Left ventricle myocardium inferior (tissue), 1 donor: ENCODE results near the gene SNRPB2. TPM values are rescaled to one million over a fixed set of nuclear protein-coding genes. Genes with fewer than 3 reads are reported as not detected.

ENCODE experiments used
- DNase-seq: peaks from one replicate; pipeline ENCODE4 v3.0.0-alpha.2; 2020
- H3K27ac ChIP-seq: fragments of 200-600 bp; replicated peaks from 2 replicates; pipeline ENCODE4 v1.8.0; 2021
- H3K27me3 ChIP-seq: fragments of 200-600 bp; 2 replicates; pipeline ENCODE4 v1.8.0; 2021; ENCODE audit warnings: low read depth
- H3K36me3 ChIP-seq: fragments of 200-600 bp; 2 replicates; pipeline ENCODE4 v1.8.0; 2021
- H3K4me1 ChIP-seq: fragments of 200-600 bp; 2 replicates; pipeline ENCODE4 v1.8.0; 2021
- H3K4me3 ChIP-seq: fragments of 200-600 bp; 2 replicates; pipeline ENCODE4 v1.8.0; 2021; ENCODE audit warnings: mild to moderate bottlenecking, moderate library complexity
- H3K9me3 ChIP-seq: fragments of 200-600 bp; replicated peaks from 2 replicates; pipeline ENCODE4 v1.8.0; 2021
- CTCF ChIP-seq: fragments of 200-600 bp; IDR thresholded peaks from 2 replicates; pipeline ENCODE4 v1.8.0; 2021; ENCODE audit warnings: antibody characterized with exemption, mild to moderate bottlenecking, borderline replicate concordance
- intact Hi-C: fragments of 100-400 bp; cut with micrococcal nuclease; formaldehyde crosslinking; loops from one replicate; pipeline ENCODE4 v1.11.0; 2022
- total RNA-seq: library from RNA; stranded (reverse); fragmentation: NEBNext Ultra II Directional; extraction: Animal tissue kit (Norgen Biotek cat#: 25700); gene quantifications from one replicate; pipeline ENCODE4 v1.2.1, GENCODE V29; 2021
- donor health status: DM: no; HTN: yes; CAD: no; lungs with severe emphysema.

Gene SNRPB2
- total RNA-seq, 1 donor from 2014 or later: 35.0 TPM

DNA sequence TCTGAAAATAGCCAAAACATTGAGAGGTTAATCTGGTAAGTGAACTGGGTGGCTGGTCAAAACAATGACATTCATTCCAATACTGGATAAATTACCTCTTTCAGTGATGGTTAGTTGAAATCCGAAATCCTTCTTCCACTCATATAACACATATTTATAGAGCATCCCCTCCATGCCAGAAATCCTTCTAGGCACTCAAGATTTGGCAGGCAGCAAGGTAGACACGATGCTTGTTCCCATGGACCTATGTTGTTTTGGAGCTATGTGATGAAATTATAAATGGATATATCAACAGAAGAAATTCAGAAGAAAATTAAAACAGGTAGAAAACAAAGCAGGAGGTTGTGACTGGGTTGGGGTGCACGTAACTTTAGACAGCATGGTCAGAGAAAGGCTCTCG lies 26.3 kb upstream of the SNRPB2 start:
- no peak overlapping the region for H3K27ac ChIP-seq
- peaks cover 13% of the 10 kb centered on the region for H3K27me3 ChIP-seq
- H3K9me3 ChIP-seq: no peaks in the 10 kb centered on the region
- no peak for TF ChIP-seq CTCF
- H3K4me3 ChIP-seq: no peak overlapping the region
- no peak for DNase-seq
- H3K36me3 ChIP-seq: no peaks in the 10 kb centered on the region
- intact Hi-C loops: no loop called here
- H3K4me1 ChIP-seq: no peaks in the 10 kb centered on the region

DNA sequence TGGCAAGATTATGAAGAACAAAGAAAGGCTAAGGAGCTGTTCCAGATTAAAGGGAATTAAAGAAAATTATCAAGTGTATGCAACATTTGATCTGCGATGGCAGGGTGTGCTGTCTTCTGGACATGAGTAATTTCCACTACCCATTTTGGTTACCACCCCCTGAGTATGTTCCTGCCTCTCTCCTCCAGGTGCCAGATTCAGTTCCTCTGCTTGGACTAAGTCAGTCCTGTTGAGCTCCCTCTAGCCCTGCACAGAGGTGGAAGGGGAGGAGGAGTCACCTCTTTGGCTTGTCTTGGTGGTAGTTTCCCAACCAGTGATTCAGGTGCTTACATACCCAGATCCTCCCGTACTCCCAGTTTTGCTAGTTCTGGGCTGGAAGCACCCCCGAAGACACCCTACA lies 22.2 kb upstream of the SNRPB2 start:
- TF ChIP-seq CTCF: no peak
- Histone ChIP-seq H3K27me3 (peaks cover 13% of the 10 kb centered on the region), H3K27ac (no peak overlapping the region), H3K9me3 (no peaks in the 10 kb centered on the region), H3K36me3 (no peaks in the 10 kb centered on the region), H3K4me3 (no peak overlapping the region), H3K4me1 (no peaks in the 10 kb centered on the region)
- no peak for DNase-seq
- intact Hi-C loops: no loop called here

- intact Hi-C loops: no loop called here
- TF ChIP-seq CTCF: no peak
- H3K36me3 ChIP-seq: no peaks in the 10 kb centered on the region
- H3K4me1 ChIP-seq: no peaks in the 10 kb centered on the region
- H3K4me3 ChIP-seq: no peak overlapping the region
- no peak for DNase-seq
- no peaks in the 10 kb centered on the region for H3K9me3 ChIP-seq
- H3K27me3 ChIP-seq: peaks cover 13% of the 10 kb centered on the region
- no peak overlapping the region for H3K27ac ChIP-seq
Measured at GRCh38 chr20:16708602-16709001, 21.2 kb upstream of the SNRPB2 start.

- DNase-seq: no peak
- Histone ChIP-seq H3K9me3 (no peaks in the 10 kb centered on the region), H3K27me3 (peaks cover 13% of the 10 kb centered on the region), H3K4me3 (no peak overlapping the region), H3K36me3 (no peaks in the 10 kb centered on the region), H3K4me1 (peaks cover 3% of the 10 kb centered on the region), H3K27ac (no peak overlapping the region)
- intact Hi-C loops: no loop called here
- no peak for TF ChIP-seq CTCF
Measured at GRCh38 chr20:16709017-16709416, 20.8 kb upstream of the SNRPB2 start.

GRCh38 chr20:16710781-16711180 lies 19.0 kb upstream of the SNRPB2 start:
- H3K9me3 ChIP-seq: no peaks in the 10 kb centered on the region
- intact Hi-C loops: no loop called here
- no peak for DNase-seq
- H3K27ac ChIP-seq: no peak overlapping the region
- H3K27me3 ChIP-seq: peaks cover 11% of the 10 kb centered on the region
- TF ChIP-seq CTCF: no peak
- H3K36me3 ChIP-seq: no peaks in the 10 kb centered on the region
- no peak overlapping the region for H3K4me3 ChIP-seq
- peaks cover 13% of the 10 kb centered on the region for H3K4me1 ChIP-seq

GRCh38 chr20:16711661-16712258 lies 18.1 kb upstream of the SNRPB2 start:
- intact Hi-C loops: no loop called here
- peaks cover 13% of the 10 kb centered on the region for H3K4me1 ChIP-seq
- TF ChIP-seq CTCF: no peak
- H3K27me3 ChIP-seq: peaks cover 4% of the 10 kb centered on the region
- no peak overlapping the region for H3K4me3 ChIP-seq
- no peaks in the 10 kb centered on the region for H3K36me3 ChIP-seq
- no peak for DNase-seq
- H3K27ac ChIP-seq: no peak overlapping the region
- H3K9me3 ChIP-seq: no peaks in the 10 kb centered on the region
